H9 (cell line): Measurements from ENCODE around the gene LARP4. TPM values are rescaled to one million over a fixed set of nuclear protein-coding genes. Genes with fewer than 3 reads are reported as not detected.

ENCODE experiments used
- DNase-seq: peaks from one replicate; pipeline ENCODE4 v3.0.0-alpha.2; 2017
- H2AFZ ChIP-seq: one replicate; pipeline ENCODE4 v1.6.1; 2013; ENCODE audit warnings: mild to moderate bottlenecking, low read length, control low read depth, moderate library complexity
- H2AK5ac ChIP-seq: 2 replicates; pipeline ENCODE4 v1.6.1; 2013; ENCODE audit warnings: low read length, control low read depth, mixed read lengths; ENCODE audit not compliant: insufficient read length
- H2BK120ac ChIP-seq: one replicate; pipeline ENCODE4 v1.6.1; 2013; ENCODE audit warnings: low read depth, mild to moderate bottlenecking, low read length, control low read depth, inconsistent platforms; ENCODE audit not compliant: poor library complexity, severe bottlenecking
- H2BK12ac ChIP-seq: 2 replicates; pipeline ENCODE4 v1.6.1; 2013; ENCODE audit warnings: low read length, control low read depth, mixed read lengths, low read depth; ENCODE audit not compliant: insufficient read length
- H2BK15ac ChIP-seq: 2 replicates; pipeline ENCODE4 v1.6.1; 2013; ENCODE audit warnings: low read depth, low read length, control low read depth
- H2BK20ac ChIP-seq: one replicate; pipeline ENCODE4 v1.6.1; 2013; ENCODE audit warnings: low read depth, mild to moderate bottlenecking, low read length, control low read depth, inconsistent platforms; ENCODE audit not compliant: poor library complexity, severe bottlenecking
- H2BK5ac ChIP-seq: 2 replicates; pipeline ENCODE4 v1.6.1; 2013; ENCODE audit warnings: low read length, control low read depth, mixed read lengths; ENCODE audit not compliant: insufficient read length
- H3K14ac ChIP-seq: 2 replicates; pipeline ENCODE4 v1.6.1; 2013; ENCODE audit warnings: low read length, control low read depth; ENCODE audit not compliant: insufficient read depth
- H3K18ac ChIP-seq: 2 replicates; pipeline ENCODE4 v1.6.1; 2013; ENCODE audit warnings: low read depth, mild to moderate bottlenecking, mixed read lengths, low read length, control low read depth; ENCODE audit not compliant: insufficient read length
- H3K23ac ChIP-seq: 2 replicates; pipeline ENCODE4 v1.6.1; 2013; ENCODE audit warnings: low read length, control low read depth, mixed read lengths, low read depth; ENCODE audit not compliant: insufficient read length
- H3K23me2 ChIP-seq: 2 replicates; pipeline ENCODE4 v1.6.1; 2013; ENCODE audit warnings: low read depth, mild to moderate bottlenecking, mixed read lengths, low read length, control low read depth; ENCODE audit not compliant: insufficient read length, poor library complexity, severe bottlenecking
- H3K27ac ChIP-seq: 2 replicates; pipeline ENCODE4 v1.5.1; 2013; ENCODE audit warnings: low read length, control low read depth, mixed read lengths, low read depth; ENCODE audit not compliant: insufficient read length
- H3K27me3 ChIP-seq: 2 replicates; pipeline ENCODE4 v1.6.1; 2013; ENCODE audit warnings: low read length, control low read depth, inconsistent platforms; ENCODE audit not compliant: insufficient read depth
- H3K4ac ChIP-seq: 2 replicates; pipeline ENCODE4 v1.6.1; 2013; ENCODE audit warnings: low read depth, mild to moderate bottlenecking, control low read depth, inconsistent platforms, low read length, moderate library complexity
- H3K4me1 ChIP-seq: 2 replicates; pipeline ENCODE4 v1.6.1; 2013; ENCODE audit warnings: low read length, control low read depth, inconsistent platforms; ENCODE audit not compliant: insufficient read depth
- H3K4me2 ChIP-seq: 2 replicates; pipeline ENCODE4 v1.6.1; 2013; ENCODE audit warnings: low read length, control low read depth, mixed read lengths; ENCODE audit not compliant: insufficient read length, insufficient read depth
- H3K56ac ChIP-seq: 2 replicates; pipeline ENCODE4 v1.6.1; 2013; ENCODE audit warnings: low read depth, mild to moderate bottlenecking, mixed read lengths, low read length, control low read depth; ENCODE audit not compliant: insufficient read length
- H3K79me1 ChIP-seq: 2 replicates; pipeline ENCODE4 v1.6.1; 2013; ENCODE audit warnings: low read depth, mild to moderate bottlenecking, moderate library complexity, low read length, control low read depth, inconsistent platforms; ENCODE audit not compliant: insufficient read depth, poor library complexity, severe bottlenecking
- H3K79me2 ChIP-seq: 2 replicates; pipeline ENCODE4 v1.6.1; 2013; ENCODE audit warnings: low read length, control low read depth, inconsistent platforms; ENCODE audit not compliant: insufficient read depth
- H3K9ac ChIP-seq: 2 replicates; pipeline ENCODE4 v1.6.1; 2013; ENCODE audit warnings: low read length, control low read depth, mixed read lengths; ENCODE audit not compliant: insufficient read length; ENCODE audit errors: extremely low read depth
- H3K9me3 ChIP-seq: one replicate; pipeline ENCODE4 v1.6.1; 2013; ENCODE audit warnings: low read depth, low read length, inconsistent platforms; ENCODE audit not compliant: control insufficient read depth
- H3T11ph ChIP-seq: one replicate; pipeline ENCODE4 v1.6.1; 2013; ENCODE audit warnings: mild to moderate bottlenecking, low read length, control low read depth, inconsistent platforms
- H4K20me1 ChIP-seq: one replicate; pipeline ENCODE4 v1.6.1; 2013; ENCODE audit not compliant: control insufficient read depth, insufficient read length, insufficient read depth
- H4K5ac ChIP-seq: 2 replicates; pipeline ENCODE4 v1.6.1; 2013; ENCODE audit warnings: low read depth, mild to moderate bottlenecking, mixed read lengths, low read length, control low read depth; ENCODE audit not compliant: insufficient read length
- H4K8ac ChIP-seq: replicated peaks from 2 replicates; pipeline ENCODE4 v1.6.1; 2013; ENCODE audit warnings: low read length, control low read depth, mixed read lengths, low read depth; ENCODE audit not compliant: insufficient read length
- H4K91ac ChIP-seq: 2 replicates; pipeline ENCODE4 v1.6.1; 2013; ENCODE audit warnings: low read depth, mild to moderate bottlenecking, moderate library complexity, mixed read lengths, low read length, control low read depth; ENCODE audit not compliant: insufficient read length
- H3K27ac Mint-ChIP-seq, 3 experiments: 2 replicates in 2 of 3; 3 replicates in 1 of 3; pipeline ENCODE4 v1.8.0; 2020 to 2021; ENCODE audit warnings: mixed read lengths in 3 of 3, mild to moderate bottlenecking in 1 of 3, moderate library complexity in 1 of 3
- H3K27me3 Mint-ChIP-seq: 2 replicates; pipeline ENCODE4 v1.8.0; 2021; ENCODE audit warnings: low read depth, mild to moderate bottlenecking, moderate library complexity, mixed read lengths
- H3K36me3 Mint-ChIP-seq, 3 experiments: 2 replicates in 2 of 3; 3 replicates in 1 of 3; pipeline ENCODE4 v1.8.0; 2020 to 2021; ENCODE audit warnings: low read depth in 3 of 3, mixed read lengths in 3 of 3; ENCODE audit not compliant: insufficient read depth in 1 of 3
- H3K4me1 Mint-ChIP-seq, 2 experiments: 2 replicates each; pipeline ENCODE4 v1.8.0; 2020; ENCODE audit warnings: mixed read lengths in 2 of 2
- H3K4me3 Mint-ChIP-seq, 2 experiments: 2 replicates in 1 of 2; 3 replicates in 1 of 2; pipeline ENCODE4 v1.8.0; 2020 to 2021; ENCODE audit warnings: mild to moderate bottlenecking in 2 of 2, mixed read lengths in 2 of 2, moderate library complexity in 1 of 2
- H3K9me3 Mint-ChIP-seq, 2 experiments: 2 replicates in 1 of 2; 3 replicates in 1 of 2; pipeline ENCODE4 v1.8.0; 2020; ENCODE audit warnings: mild to moderate bottlenecking in 2 of 2, mixed read lengths in 2 of 2, moderate library complexity in 1 of 2
- WGBS: extraction: QIAGEN DNeasy Blood & Tissue Kit; methylation state at CpG from one replicate; pipeline ENCODE4 v1.1.7; 2013; ENCODE audit warnings: missing lambda C conversion rate, low lambda C conversion rate, mixed read lengths; ENCODE audit not compliant: insufficient read length; ENCODE audit errors: extremely low coverage; 5-methylcytosine and 5-hydroxymethylcytosine counted together
- total RNA-seq: library from RNA; stranded (reverse); gene quantifications from 2 replicates; pipeline ENCODE4 v1.2.1, GENCODE V29; 2021
- TF ChIP-seq, protein P1 (sequence below): fragments of 200-600 bp; sonication (generic); conservative IDR thresholded peaks from 3 replicates; pipeline ENCODE4 v1.8.0; 2021; ENCODE audit warnings: antibody characterized with exemption, mild to moderate bottlenecking

LARP4 gene
- total RNA-seq, 1 experiment from 2014 or later: 82.3 TPM

DNA sequence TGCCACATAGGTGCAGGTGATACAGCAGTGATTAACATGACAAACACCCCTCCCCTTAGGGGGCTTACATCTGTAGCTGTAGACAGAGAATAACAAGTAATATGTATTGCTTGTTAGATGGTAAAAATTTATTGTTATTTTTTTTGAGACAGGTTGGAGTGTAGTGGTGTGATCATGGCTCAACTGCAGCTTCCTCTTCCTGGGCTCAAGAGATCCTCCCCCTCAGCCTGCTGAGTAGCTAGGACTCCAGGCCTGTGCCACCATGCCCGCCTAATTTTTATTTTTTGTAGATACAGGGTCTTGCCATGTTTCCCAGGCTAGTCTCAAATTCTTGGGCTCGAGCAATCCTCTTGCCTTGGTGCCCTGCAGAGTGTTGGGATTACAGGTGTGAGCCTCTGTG, 123.9 kb downstream of the LARP4 start:
- no peak overlapping the region for H4K8ac ChIP-seq
- no peak overlapping the region for H3K23ac ChIP-seq
- H3K9ac ChIP-seq: no peak overlapping the region
- no peak overlapping the region for H2BK12ac ChIP-seq
- no peak overlapping the region for H2BK20ac ChIP-seq
- no peak overlapping the region for H3K27ac ChIP-seq
- no peak overlapping the region for H3K4me2 ChIP-seq
- Mint-ChIP-seq H3K27me3 (no peaks in the 10 kb centered on the region), H3K4me3 (no peak overlapping the region), H3K36me3 (peaks cover 0 to 1% (median 0%) of the 10 kb centered on the region in 3 experiments; a peak in 1 of 7 replicates), H3K27ac (peak overlapping the region in 2 of 3 experiments; percentile 13 to 59; a peak in 2 of 7 replicates), H3K4me1 (peaks cover 19 to 26% of the 10 kb centered on the region in 2 experiments), H3K9me3 (no peaks in the 10 kb centered on the region)
- H3K9me3 ChIP-seq: no peaks in the 10 kb centered on the region
- H3K79me2 ChIP-seq: peaks cover 5% of the 10 kb centered on the region; the same call in 1 of the 2 replicates
- H2AK5ac ChIP-seq: no peak overlapping the region
- H3K23me2 ChIP-seq: no peaks in the 10 kb centered on the region
- no peak overlapping the region for H4K91ac ChIP-seq
- H2BK5ac ChIP-seq: no peak overlapping the region
- H2AFZ ChIP-seq: no peak overlapping the region
- H4K5ac ChIP-seq: no peak overlapping the region
- H3K56ac ChIP-seq: no peak overlapping the region
- H2BK120ac ChIP-seq: no peak overlapping the region
- no peak overlapping the region for H3K4ac ChIP-seq
- no peaks in the 10 kb centered on the region for H3K79me1 ChIP-seq
- H3T11ph ChIP-seq: no peak overlapping the region
- H3K27me3 ChIP-seq: no peaks in the 10 kb centered on the region
- no CpG with 5 or more reads among the region's 2 CpGs for WGBS
- no peaks in the 10 kb centered on the region for H4K20me1 ChIP-seq
- no peaks in the 10 kb centered on the region for H3K4me1 ChIP-seq
- no peak for DNase-seq
- H3K14ac ChIP-seq: no peak overlapping the region
- H3K18ac ChIP-seq: no peak overlapping the region
- no peak overlapping the region for H2BK15ac ChIP-seq
- TF ChIP-seq, protein P1, sequence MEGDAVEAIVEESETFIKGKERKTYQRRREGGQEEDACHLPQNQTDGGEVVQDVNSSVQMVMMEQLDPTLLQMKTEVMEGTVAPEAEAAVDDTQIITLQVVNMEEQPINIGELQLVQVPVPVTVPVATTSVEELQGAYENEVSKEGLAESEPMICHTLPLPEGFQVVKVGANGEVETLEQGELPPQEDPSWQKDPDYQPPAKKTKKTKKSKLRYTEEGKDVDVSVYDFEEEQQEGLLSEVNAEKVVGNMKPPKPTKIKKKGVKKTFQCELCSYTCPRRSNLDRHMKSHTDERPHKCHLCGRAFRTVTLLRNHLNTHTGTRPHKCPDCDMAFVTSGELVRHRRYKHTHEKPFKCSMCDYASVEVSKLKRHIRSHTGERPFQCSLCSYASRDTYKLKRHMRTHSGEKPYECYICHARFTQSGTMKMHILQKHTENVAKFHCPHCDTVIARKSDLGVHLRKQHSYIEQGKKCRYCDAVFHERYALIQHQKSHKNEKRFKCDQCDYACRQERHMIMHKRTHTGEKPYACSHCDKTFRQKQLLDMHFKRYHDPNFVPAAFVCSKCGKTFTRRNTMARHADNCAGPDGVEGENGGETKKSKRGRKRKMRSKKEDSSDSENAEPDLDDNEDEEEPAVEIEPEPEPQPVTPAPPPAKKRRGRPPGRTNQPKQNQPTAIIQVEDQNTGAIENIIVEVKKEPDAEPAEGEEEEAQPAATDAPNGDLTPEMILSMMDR: no peak
